HG03432 (cell line): ENCODE results near the gene KLK12.

ENCODE experiments used
- ATAC-seq: cut with Tn5 transposase; IDR thresholded peaks from one replicate; pipeline ENCODE4 v1.9.1; 2021; ENCODE audit warnings: mild to moderate bottlenecking, moderate library complexity; ENCODE audit not compliant: unreplicated experiment

KLK12 gene

GRCh38 chr19:51034704-51035103 lies at the start of gene KLK12:
Gene KLK12 (minus strand): TSS chr19:51035002. CDS start chr19:51034621, 381 bp downstream.
- no peak for ATAC-seq

GRCh38 chr19:51084505-51084904 lies 49.7 kb upstream of the KLK12 start:
- ATAC-seq = no peak

GRCh38 chr19:51083783-51084182 lies 49.0 kb upstream of the KLK12 start:
- ATAC-seq = no peak

GRCh38 chr19:51083181-51083580 lies 48.4 kb upstream of the KLK12 start:
- no peak for ATAC-seq

- no peak for ATAC-seq
Measured at GRCh38 chr19:51082611-51083010, 47.8 kb upstream of the KLK12 start, which contains the start of gene KLK14. Gene KLK14 (minus strand): TSS chr19:51082887. CDS start chr19:51082614, 273 bp downstream.

GRCh38 chr19:51081476-51081875 lies 46.7 kb upstream of the KLK12 start:
- no peak for ATAC-seq

GRCh38 chr19:51079481-51080110 lies 44.8 kb upstream of the KLK12 start:
- ATAC-seq = no peak

- ATAC-seq = no peak
Measured at GRCh38 chr19:51078731-51079130, 43.9 kb upstream of the KLK12 start.

- no peak for ATAC-seq
Measured at GRCh38 chr19:51078104-51078503, 43.3 kb upstream of the KLK12 start.

- no peak for ATAC-seq
Measured at GRCh38 chr19:51076631-51077213, 41.9 kb upstream of the KLK12 start.

- ATAC-seq = no peak
Measured at GRCh38 chr19:51075998-51076397, 41.2 kb upstream of the KLK12 start.

- no peak for ATAC-seq
Measured at GRCh38 chr19:51071095-51071405, 36.2 kb upstream of the KLK12 start.

GRCh38 chr19:51070334-51071094 lies 35.7 kb upstream of the KLK12 start:
- no peak for ATAC-seq

GRCh38 chr19:51066393-51067186 lies 31.8 kb upstream of the KLK12 start:
- ATAC-seq = no peak

- ATAC-seq = no peak
Measured at GRCh38 chr19:51065221-51065960, 30.6 kb upstream of the KLK12 start.

- no peak for ATAC-seq
Measured at GRCh38 chr19:51064534-51065220, 29.9 kb upstream of the KLK12 start, which contains the start of gene KLK13. Gene KLK13 (minus strand): TSS chr19:51065092. CDS start chr19:51065067, 25 bp downstream.

- ATAC-seq = no peak
Measured at GRCh38 chr19:51063664-51064063, 28.9 kb upstream of the KLK12 start.

GRCh38 chr19:51060973-51061372 lies 26.2 kb upstream of the KLK12 start:
- ATAC-seq = no peak

- ATAC-seq = no peak
Measured at GRCh38 chr19:51060336-51060735, 25.5 kb upstream of the KLK12 start.

- ATAC-seq = no peak
Measured at GRCh38 chr19:51059715-51060114, 24.9 kb upstream of the KLK12 start.
